Measurements from ENCODE around the gene MYO10.

DNA sequence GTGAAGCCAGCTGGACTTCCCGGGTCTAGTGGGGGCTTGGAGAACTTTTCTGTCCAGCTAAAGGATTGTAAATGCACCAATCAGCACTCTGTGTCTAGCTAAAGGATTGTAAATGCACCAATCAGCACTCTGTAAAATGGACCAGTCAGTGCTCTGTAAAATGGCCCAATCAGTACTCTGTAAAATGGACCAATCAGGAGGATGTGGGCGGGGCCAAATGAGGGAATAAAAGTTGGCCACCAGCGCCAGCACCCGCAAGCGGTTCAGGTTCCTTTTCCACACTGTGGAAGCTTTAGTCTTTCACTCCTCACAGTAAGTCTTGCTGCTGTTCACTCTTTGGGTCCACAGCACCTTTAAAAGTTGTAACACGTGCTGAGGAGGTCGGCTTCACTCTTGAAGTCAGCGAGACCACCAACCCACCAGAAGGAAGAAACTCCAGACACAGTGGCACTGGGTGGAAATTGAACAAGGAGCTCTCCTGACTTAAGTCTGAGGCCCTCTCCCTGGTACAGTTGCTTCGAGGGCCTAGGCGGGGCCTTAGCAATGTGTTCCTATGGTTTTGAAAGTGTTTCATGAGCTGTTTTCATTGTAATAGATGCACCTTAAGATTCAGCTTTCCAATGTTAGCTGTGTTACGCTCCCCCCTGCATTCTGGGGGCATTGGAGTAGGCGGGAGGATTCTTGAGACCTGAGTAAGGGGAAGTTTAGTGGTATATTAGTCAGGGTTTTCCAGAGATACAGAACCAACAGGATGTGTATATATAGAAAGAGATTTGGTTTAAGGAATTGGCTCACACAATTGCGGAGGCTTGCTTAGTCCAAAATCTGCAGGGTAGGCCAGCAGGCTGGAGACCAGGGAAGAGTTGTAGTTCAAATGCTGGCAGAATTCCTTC is 21.5 kb upstream of the MYO10 start:
- TF ChIP-seq TAF1 (IDR thresholded peaks at IDR 0.05; ENCODE audit: low read depth, low read length) (no peak), EZH2 (IDR thresholded peaks at IDR 0.05; ENCODE audit: low read depth, low read length, severe bottlenecking) (no peak), MAFK (IDR thresholded peaks at IDR 0.05; ENCODE audit: low read depth, low read length) (no peak), ZNF274 (IDR thresholded peaks at IDR 0.05; ENCODE audit: borderline replicate concordance, extremely low read depth, low read length) (no peak), KDM1A (IDR thresholded peaks at IDR 0.05; ENCODE audit: borderline replicate concordance, low read length) (no peak), EP300 (IDR thresholded peaks at IDR 0.05; ENCODE audit: borderline replicate concordance in 1 of 2, low read depth in 2 of 2, low read length in 2 of 2) (no peak), SP1 (IDR thresholded peaks at IDR 0.05; ENCODE audit: low read depth, low read length) (no peak), PHF8 (conservative IDR thresholded peaks at IDR 0.05; ENCODE audit: low read depth, low read length) (no peak), GABPA (IDR thresholded peaks at IDR 0.05; ENCODE audit: borderline replicate concordance, insufficient read depth, low read length) (no peak), JUN (IDR thresholded peaks at IDR 0.05; ENCODE audit: low read depth, low read length) (no peak)
- TF ChIP-seq, protein P1, sequence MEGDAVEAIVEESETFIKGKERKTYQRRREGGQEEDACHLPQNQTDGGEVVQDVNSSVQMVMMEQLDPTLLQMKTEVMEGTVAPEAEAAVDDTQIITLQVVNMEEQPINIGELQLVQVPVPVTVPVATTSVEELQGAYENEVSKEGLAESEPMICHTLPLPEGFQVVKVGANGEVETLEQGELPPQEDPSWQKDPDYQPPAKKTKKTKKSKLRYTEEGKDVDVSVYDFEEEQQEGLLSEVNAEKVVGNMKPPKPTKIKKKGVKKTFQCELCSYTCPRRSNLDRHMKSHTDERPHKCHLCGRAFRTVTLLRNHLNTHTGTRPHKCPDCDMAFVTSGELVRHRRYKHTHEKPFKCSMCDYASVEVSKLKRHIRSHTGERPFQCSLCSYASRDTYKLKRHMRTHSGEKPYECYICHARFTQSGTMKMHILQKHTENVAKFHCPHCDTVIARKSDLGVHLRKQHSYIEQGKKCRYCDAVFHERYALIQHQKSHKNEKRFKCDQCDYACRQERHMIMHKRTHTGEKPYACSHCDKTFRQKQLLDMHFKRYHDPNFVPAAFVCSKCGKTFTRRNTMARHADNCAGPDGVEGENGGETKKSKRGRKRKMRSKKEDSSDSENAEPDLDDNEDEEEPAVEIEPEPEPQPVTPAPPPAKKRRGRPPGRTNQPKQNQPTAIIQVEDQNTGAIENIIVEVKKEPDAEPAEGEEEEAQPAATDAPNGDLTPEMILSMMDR (IDR thresholded peaks at IDR 0.05; ENCODE audit: control extremely low read depth in 1 of 3, insufficient read depth in 1 of 3, low read depth in 1 of 3, low read length in 3 of 3): no peak
